Measurements from ENCODE around the gene ILKAP.

The ILKAP gene

DNA sequence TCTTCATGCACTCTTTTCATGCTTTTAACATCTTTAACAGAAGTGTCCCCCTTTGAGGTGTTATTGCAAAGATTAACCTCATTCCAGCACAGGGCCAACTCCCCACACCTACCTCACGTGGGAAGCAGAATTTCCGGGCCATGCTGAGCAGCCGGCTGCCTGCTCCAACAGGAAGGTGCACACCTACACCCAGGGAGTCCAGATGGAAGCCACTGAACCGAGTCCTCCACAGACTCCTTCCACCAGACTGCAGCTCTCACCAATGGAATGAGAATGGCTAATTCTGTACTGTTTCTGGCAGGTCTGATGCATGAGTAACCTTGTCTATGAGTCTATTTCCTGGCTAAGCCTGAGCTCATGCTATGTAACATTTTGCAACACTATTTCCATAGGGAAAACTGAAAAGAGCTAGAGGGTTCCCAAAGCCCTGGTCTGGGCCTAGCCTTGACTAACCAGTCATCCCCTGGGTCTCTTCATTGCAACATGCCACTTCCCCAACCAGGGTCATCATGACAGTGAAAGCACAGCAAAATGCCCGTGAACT, 33.7 kb downstream of the ILKAP start:
- Histone ChIP-seq H3K4me3 (ENCODE audit: insufficient read depth, low read length, poor library complexity, severe bottlenecking) (no peak overlapping the region), H3K27me3 (ENCODE audit: low read length) (no peaks in the 10 kb centered on the region), H3K9me2 (replicated peaks; ENCODE audit: insufficient read depth, low read length) (no peaks in the 10 kb centered on the region), H3K9me3 (ENCODE audit: insufficient read depth, low read length) (no peaks in the 10 kb centered on the region), H2AFZ (ENCODE audit: low read depth, low read length, severe bottlenecking) (no peak overlapping the region), H3K4me2 (ENCODE audit: low read depth, low read length, poor library complexity, severe bottlenecking) (no peak overlapping the region), H3K36me3 (ENCODE audit: low read length) (no peaks in the 10 kb centered on the region; the same call in 1 of the 2 replicates), H3K27ac (ENCODE audit: low read depth, low read length) (no peak overlapping the region), H3K9ac (ENCODE audit: low read length) (no peak overlapping the region), H3F3A (ENCODE audit: insufficient read depth) (peaks cover 4% of the 10 kb centered on the region; the same call in 1 of the 2 replicates), H3K79me2 (ENCODE audit: insufficient read depth, low read length) (no peaks in the 10 kb centered on the region), H4K20me1 (ENCODE audit: low read depth, low read length) (no peaks in the 10 kb centered on the region)
- no peak for TF ChIP-seq EZH2phosphoT487 (conservative IDR thresholded peaks at IDR 0.05; ENCODE audit: low read length)

DNA sequence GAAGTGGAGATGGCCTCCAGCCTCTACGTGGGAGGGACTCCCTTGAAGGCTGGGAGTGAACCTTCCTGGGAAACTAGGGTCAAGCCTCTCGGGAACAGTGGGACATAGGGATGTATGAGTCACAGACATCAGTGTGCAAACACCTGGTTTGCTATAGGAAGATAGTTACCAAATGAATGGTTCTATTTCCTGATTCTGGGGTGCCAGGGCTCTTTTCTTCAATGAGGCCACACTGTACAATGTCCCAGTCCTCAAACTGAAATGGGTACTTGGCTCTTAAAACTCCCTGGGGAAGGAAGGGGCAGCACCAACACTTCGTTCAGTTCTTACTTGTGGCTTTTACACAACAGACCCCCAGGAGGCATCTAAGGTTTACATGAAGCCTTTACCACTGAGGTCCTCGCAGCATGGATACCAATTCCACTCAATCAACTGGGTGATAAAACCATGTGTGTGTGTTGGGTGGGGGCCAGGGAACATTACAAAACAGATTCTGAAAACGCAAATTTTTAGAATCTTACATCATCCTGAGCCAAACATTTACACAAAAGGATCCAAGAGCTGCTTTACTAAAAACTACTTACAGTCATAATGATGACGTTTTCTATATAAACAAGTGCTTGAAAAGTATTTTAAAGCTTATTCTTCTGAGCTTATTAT, 34.3 kb downstream of the ILKAP start:
- Histone ChIP-seq H3K79me2 (ENCODE audit: insufficient read depth, low read length) (no peaks in the 10 kb centered on the region), H2AFZ (ENCODE audit: low read depth, low read length, severe bottlenecking) (no peak overlapping the region), H3K9me2 (replicated peaks; ENCODE audit: insufficient read depth, low read length) (no peaks in the 10 kb centered on the region), H3K4me2 (ENCODE audit: low read depth, low read length, poor library complexity, severe bottlenecking) (no peak overlapping the region), H3K36me3 (ENCODE audit: low read length) (no peaks in the 10 kb centered on the region; the same call in 1 of the 2 replicates), H3K9me3 (ENCODE audit: insufficient read depth, low read length) (no peaks in the 10 kb centered on the region), H3K27me3 (ENCODE audit: low read length) (no peaks in the 10 kb centered on the region), H3K27ac (ENCODE audit: low read depth, low read length) (no peak overlapping the region), H3K9ac (ENCODE audit: low read length) (no peak overlapping the region), H3F3A (ENCODE audit: insufficient read depth) (peaks cover 4% of the 10 kb centered on the region; the same call in 1 of the 2 replicates), H3K4me3 (ENCODE audit: insufficient read depth, low read length, poor library complexity, severe bottlenecking) (no peak overlapping the region), H4K20me1 (ENCODE audit: low read depth, low read length) (no peaks in the 10 kb centered on the region)
- TF ChIP-seq, protein P1, sequence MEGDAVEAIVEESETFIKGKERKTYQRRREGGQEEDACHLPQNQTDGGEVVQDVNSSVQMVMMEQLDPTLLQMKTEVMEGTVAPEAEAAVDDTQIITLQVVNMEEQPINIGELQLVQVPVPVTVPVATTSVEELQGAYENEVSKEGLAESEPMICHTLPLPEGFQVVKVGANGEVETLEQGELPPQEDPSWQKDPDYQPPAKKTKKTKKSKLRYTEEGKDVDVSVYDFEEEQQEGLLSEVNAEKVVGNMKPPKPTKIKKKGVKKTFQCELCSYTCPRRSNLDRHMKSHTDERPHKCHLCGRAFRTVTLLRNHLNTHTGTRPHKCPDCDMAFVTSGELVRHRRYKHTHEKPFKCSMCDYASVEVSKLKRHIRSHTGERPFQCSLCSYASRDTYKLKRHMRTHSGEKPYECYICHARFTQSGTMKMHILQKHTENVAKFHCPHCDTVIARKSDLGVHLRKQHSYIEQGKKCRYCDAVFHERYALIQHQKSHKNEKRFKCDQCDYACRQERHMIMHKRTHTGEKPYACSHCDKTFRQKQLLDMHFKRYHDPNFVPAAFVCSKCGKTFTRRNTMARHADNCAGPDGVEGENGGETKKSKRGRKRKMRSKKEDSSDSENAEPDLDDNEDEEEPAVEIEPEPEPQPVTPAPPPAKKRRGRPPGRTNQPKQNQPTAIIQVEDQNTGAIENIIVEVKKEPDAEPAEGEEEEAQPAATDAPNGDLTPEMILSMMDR (IDR thresholded peaks at IDR 0.05; ENCODE audit: insufficient read depth, low read length, poor library complexity, severe bottlenecking), result no peak
- TF ChIP-seq EZH2phosphoT487 (conservative IDR thresholded peaks at IDR 0.05; ENCODE audit: low read length), result no peak

DNA sequence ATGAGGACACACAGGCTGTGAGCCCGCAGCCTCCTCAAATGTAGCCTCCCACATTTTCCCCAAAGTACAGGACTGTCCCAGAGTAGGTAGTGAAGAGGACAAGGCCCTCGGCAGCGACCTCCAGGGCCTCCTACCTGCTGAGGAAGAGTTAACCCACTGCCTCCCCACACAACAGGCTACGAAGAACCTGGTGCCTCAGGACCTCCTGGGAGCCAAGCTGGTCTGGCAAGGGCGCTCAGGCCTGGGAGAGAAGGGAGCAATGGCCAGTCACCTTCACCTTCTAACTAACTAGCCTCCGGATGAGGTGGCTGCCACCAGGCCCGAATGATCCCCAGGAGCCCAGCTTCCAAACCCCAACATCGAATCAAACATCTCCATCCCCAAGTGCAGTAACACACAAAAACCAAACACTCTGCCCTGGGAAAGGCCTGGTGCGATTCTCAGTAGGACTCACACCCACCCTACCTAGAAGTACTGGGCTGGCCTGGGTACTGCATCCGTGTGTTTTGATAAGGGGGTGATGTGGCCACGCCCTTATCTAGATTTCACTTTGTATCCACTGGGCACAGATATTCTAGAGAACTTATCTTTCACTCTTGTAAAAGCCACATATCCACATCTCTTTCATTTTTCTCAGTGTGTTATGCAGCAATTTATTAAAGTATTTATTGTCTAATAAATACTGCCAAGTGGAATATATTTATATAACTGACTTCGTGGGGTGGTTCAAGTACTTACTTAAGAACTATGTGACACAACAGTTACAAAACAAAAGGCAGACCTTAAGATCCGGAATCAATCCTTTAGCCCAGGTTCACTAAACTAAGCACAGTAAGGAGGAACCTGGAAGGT, 35.1 kb downstream of the ILKAP start:
- H2AFZ ChIP-seq (ENCODE audit: low read depth, low read length, severe bottlenecking), result no peak overlapping the region
- H3K79me2 ChIP-seq (ENCODE audit: insufficient read depth, low read length), result no peaks in the 10 kb centered on the region
- H3K4me3 ChIP-seq (ENCODE audit: insufficient read depth, low read length, poor library complexity, severe bottlenecking), result no peak overlapping the region
- TF ChIP-seq EZH2phosphoT487 (conservative IDR thresholded peaks at IDR 0.05; ENCODE audit: low read length), result no peak
- TF ChIP-seq, protein P1 (IDR thresholded peaks at IDR 0.05; ENCODE audit: insufficient read depth, low read length, poor library complexity, severe bottlenecking), result no peak
- no peaks in the 10 kb centered on the region for H3K9me2 ChIP-seq (replicated peaks; ENCODE audit: insufficient read depth, low read length)
- H4K20me1 ChIP-seq (ENCODE audit: low read depth, low read length), result no peaks in the 10 kb centered on the region
- H3K27ac ChIP-seq (ENCODE audit: low read depth, low read length), result no peak overlapping the region
- peaks cover 4% of the 10 kb centered on the region; the same call in 1 of the 2 replicates for H3F3A ChIP-seq (ENCODE audit: insufficient read depth)
- H3K4me2 ChIP-seq (ENCODE audit: low read depth, low read length, poor library complexity, severe bottlenecking), result no peak overlapping the region
- no peak overlapping the region for H3K9ac ChIP-seq (ENCODE audit: low read length)
- H3K9me3 ChIP-seq (ENCODE audit: insufficient read depth, low read length), result no peaks in the 10 kb centered on the region
- no peaks in the 10 kb centered on the region for H3K27me3 ChIP-seq (ENCODE audit: low read length)
- no peaks in the 10 kb centered on the region; the same call in 1 of the 2 replicates for H3K36me3 ChIP-seq (ENCODE audit: low read length)

Measured in SU-DHL-6 (cell line).